ENCODE results near the gene ZNF750. TPM values are rescaled to one million over a fixed set of nuclear protein-coding genes. Genes with fewer than 3 reads are reported as not detected.
"Not testable (repeated sequence)": the region's sequence is repeated elsewhere in the genome, so short reads cannot be mapped to it uniquely, and the experiment has no call there.

ZNF750 gene
- polyA plus RNA-seq, 3 donors from 2014 or later: 0.11 TPM; not detected in 2

DNA sequence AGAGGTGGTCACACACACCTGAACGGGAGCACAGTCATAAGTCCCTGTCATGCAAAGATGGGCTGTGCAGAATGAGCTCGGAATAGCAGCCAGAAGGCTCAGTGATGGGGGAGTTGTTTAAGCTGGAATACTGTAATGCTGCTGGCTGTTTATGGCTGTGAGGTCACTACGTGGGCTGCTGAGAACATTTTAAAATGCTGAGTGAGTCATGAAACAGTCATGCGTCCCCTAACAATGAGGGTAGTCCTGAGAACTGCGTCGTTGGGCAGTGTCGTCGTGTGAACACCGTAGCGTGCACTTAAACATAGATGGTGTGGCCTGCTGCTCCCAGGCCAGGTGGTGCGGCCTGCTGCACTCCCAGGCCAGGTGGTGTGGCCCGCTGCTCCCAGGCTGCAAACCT, 48.3 kb downstream of the ZNF750 start:
- H3K27me3 Mint-ChIP-seq (ENCODE audit: low read depth in 3 of 3): peaks cover 0 to 4% (median 0%) of the 10 kb centered on the region in 3 donors
- H3K27ac Mint-ChIP-seq: no peak overlapping the region
- peaks cover 6 to 10% of the 10 kb centered on the region in 2 donors for H3K4me1 Mint-ChIP-seq

GRCh38 chr17:82790391-82790790, 49.4 kb downstream of the ZNF750 start:
- peaks cover 0 to 4% (median 0%) of the 10 kb centered on the region in 3 donors for H3K27me3 Mint-ChIP-seq (ENCODE audit: low read depth in 3 of 3)
- H3K4me3 Mint-ChIP-seq: no peak overlapping the region
- DNase-seq: no peak
- H3K9me3 Mint-ChIP-seq: no peaks in the 10 kb centered on the region
- no peak overlapping the region for H3K27ac Mint-ChIP-seq
- H3K4me1 Mint-ChIP-seq: peaks cover 6 to 10% of the 10 kb centered on the region in 2 donors
- no peaks in the 10 kb centered on the region for H3K36me3 Mint-ChIP-seq

More for the DNA sequence above, 48.3 kb downstream of the ZNF750 start:
- Mint-ChIP-seq H3K4me3 (no peak overlapping the region), H3K9me3 (no peaks in the 10 kb centered on the region), H3K36me3 (peaks cover 0 to 3% (median 0%) of the 10 kb centered on the region in 3 donors)
- no peak for DNase-seq

- H3K27ac Mint-ChIP-seq: peak overlapping the region in 2 of 6 donors; percentile 12 to 45
- H3K4me1 Mint-ChIP-seq: peaks cover 6 to 10% of the 10 kb centered on the region in 2 donors
- H3K27me3 Mint-ChIP-seq (ENCODE audit: low read depth in 3 of 3): peaks cover 0 to 4% (median 0%) of the 10 kb centered on the region in 3 donors
- H3K36me3 Mint-ChIP-seq: no peaks in the 10 kb centered on the region
- no peak for DNase-seq
- no peaks in the 10 kb centered on the region for H3K9me3 Mint-ChIP-seq
- no peak overlapping the region for H3K4me3 Mint-ChIP-seq
Measured at GRCh38 chr17:82789806-82790205, 50.0 kb downstream of the ZNF750 start.

DNA sequence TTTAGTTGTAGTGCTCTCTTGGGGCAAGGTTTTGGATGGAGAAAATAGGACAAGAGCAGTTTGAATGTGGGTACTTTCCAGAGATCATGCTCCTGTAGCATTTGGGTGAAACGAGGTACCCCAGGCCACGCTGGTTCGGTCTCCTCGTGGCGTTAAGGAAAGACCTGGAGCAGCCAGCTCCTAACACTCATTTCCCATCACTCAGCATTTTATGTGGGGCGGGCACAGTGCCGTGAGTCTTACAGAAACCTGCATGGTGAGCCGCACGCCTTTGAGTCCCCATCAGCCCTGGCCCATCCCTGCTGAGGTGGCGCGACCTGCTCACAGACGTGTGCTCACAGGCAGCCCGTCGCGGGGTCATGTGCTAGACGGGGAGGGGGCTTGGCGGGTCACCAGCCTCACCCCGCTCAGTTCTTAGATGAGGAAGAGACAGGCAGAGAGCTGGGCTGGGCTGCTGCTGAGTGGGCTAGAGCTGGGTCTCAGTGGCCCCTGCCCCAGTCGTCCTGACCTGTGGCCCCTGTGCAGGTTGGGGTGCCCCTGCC, 50.7 kb downstream of the ZNF750 start:
- H3K4me1 Mint-ChIP-seq: peaks cover 6 to 10% of the 10 kb centered on the region in 2 donors
- H3K4me3 Mint-ChIP-seq: no peak overlapping the region
- no peak overlapping the region for H3K27ac Mint-ChIP-seq
- peaks cover 0 to 4% (median 0%) of the 10 kb centered on the region in 3 donors for H3K27me3 Mint-ChIP-seq (ENCODE audit: low read depth in 3 of 3)
- no peak for DNase-seq
- no peaks in the 10 kb centered on the region for H3K9me3 Mint-ChIP-seq
- no peaks in the 10 kb centered on the region for H3K36me3 Mint-ChIP-seq

- no peaks in the 10 kb centered on the region for H3K36me3 Mint-ChIP-seq
- H3K4me3 Mint-ChIP-seq: no peak overlapping the region
- H3K27me3 Mint-ChIP-seq (ENCODE audit: low read depth in 3 of 3): peaks cover 0 to 6% (median 0%) of the 10 kb centered on the region in 3 donors
- H3K4me1 Mint-ChIP-seq: peaks cover 8 to 12% of the 10 kb centered on the region in 2 donors
- peak overlapping the region in 3 of 6 donors; percentile 20 to 38 (median 33) for H3K27ac Mint-ChIP-seq
- DNase-seq: no peak
- H3K9me3 Mint-ChIP-seq: no peaks in the 10 kb centered on the region
Measured at GRCh38 chr17:82788206-82789001, 51.4 kb downstream of the ZNF750 start.

DNA sequence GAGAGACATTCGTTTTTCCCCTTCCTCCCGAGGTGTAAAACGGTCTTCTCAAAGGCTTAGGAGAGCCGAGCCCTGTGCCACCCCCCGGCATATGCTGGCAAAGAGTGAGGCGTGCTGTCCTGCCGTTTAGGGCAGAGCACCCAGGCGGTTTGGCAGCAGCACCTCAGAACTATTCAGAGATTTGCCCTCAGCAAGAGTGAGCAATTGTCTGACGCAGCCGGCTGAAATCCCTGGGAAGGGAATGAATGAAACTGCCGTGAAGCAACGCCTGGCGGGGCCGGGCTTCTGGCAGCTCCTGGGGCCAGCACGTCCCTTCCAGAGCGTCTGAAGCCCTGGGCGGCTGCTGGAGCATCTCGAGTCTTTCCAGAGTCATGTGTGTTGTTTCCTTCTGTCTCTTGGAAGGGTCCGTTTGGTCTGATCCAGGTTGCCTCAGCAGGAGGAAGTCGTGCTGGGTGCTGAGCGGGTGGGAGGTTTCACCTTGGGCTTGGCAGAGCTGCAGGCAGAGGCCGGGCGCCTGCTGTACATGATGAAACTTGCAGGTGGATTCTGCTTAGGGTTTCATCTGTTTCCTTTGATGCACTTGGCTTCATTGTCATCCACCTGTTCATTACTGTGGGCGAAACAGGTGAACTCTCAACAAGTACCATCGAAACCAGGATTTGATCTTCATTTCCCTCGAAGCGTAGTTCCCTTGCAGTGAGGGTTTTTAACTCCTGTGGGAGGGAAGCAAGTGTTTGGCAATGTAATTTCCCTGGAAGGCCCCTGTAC, 52.6 kb downstream of the ZNF750 start:
- Mint-ChIP-seq H3K4me3 (no peak overlapping the region), H3K36me3 (no peaks in the 10 kb centered on the region), H3K27ac (peak overlapping the region in 1 of 6 donors; percentile 60), H3K4me1 (peaks cover 20 to 23% of the 10 kb centered on the region in 2 donors), H3K9me3 (no peaks in the 10 kb centered on the region), H3K27me3 (ENCODE audit: low read depth in 3 of 3) (peaks cover 4 to 12% (median 7%) of the 10 kb centered on the region in 3 donors)
- no peak for DNase-seq

DNA sequence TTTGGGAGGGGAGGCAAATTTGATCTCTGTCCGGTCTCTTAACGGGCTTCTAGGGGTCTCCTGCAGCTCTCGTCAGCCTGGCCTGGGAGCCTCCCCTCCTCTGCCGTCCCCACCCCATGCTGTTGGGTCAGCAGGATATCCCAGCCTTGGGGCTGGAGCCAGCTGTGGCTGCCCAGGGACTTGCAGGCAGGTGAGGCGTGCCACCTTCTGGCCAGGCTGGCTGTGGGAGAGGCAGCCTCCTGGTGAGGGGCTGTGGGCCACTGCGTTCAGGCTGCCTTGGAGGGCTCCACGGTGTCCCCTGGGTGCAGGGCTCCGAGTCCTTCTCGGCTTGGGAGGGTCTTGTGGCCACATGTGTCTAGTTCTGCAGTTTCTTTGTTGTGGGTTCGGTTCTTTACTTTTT, 53.4 kb downstream of the ZNF750 start:
- Mint-ChIP-seq H3K27ac (no peak overlapping the region), H3K4me3 (no peak overlapping the region), H3K4me1 (peaks cover 28 to 32% of the 10 kb centered on the region in 2 donors), H3K27me3 (ENCODE audit: low read depth in 3 of 3) (peaks cover 4 to 11% (median 7%) of the 10 kb centered on the region in 3 donors), H3K9me3 (no peaks in the 10 kb centered on the region), H3K36me3 (no peaks in the 10 kb centered on the region)
- DNase-seq: no peak

DNA sequence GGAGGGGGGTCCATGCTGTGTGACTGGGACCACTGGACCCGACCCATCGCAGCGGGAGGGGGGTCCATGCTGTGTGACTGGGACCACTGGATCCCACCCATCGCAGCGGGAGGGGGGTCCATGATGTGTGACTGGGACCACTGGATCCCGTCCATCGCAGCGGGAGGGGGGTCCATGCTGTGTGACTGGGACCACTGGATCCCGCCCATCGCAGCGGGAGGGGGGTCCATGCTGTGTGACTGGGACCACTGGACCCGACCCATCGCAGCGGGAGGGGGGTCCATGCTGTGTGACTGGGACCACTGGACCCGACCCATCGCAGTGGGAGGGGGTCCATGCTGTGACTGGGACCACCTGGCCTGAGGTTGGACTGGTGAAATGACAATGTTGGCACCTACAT, 54.2 kb downstream of the ZNF750 start:
- H3K27ac Mint-ChIP-seq; H3K36me3 Mint-ChIP-seq; H3K9me3 Mint-ChIP-seq; DNase-seq; H3K4me3 Mint-ChIP-seq; H3K27me3 Mint-ChIP-seq (ENCODE audit: low read depth in 3 of 3): not testable (repeated sequence)
- H3K4me1 Mint-ChIP-seq: peaks cover 29 to 33% of the 10 kb centered on the region in 2 donors

GRCh38 chr17:82783498-82783897, 56.3 kb downstream of the ZNF750 start:
- no peaks in the 10 kb centered on the region for H3K9me3 Mint-ChIP-seq
- peaks cover 23 to 25% of the 10 kb centered on the region in 2 donors for H3K4me1 Mint-ChIP-seq
- DNase-seq: no peak
- peaks cover 4 to 13% (median 7%) of the 10 kb centered on the region in 3 donors for H3K27me3 Mint-ChIP-seq (ENCODE audit: low read depth in 3 of 3)
- peak overlapping the region in 1 of 5 donors; percentile 7 for H3K4me3 Mint-ChIP-seq
- no peaks in the 10 kb centered on the region for H3K36me3 Mint-ChIP-seq
- peak overlapping the region; percentile 83 to 96 (median 92) for H3K27ac Mint-ChIP-seq

DNA sequence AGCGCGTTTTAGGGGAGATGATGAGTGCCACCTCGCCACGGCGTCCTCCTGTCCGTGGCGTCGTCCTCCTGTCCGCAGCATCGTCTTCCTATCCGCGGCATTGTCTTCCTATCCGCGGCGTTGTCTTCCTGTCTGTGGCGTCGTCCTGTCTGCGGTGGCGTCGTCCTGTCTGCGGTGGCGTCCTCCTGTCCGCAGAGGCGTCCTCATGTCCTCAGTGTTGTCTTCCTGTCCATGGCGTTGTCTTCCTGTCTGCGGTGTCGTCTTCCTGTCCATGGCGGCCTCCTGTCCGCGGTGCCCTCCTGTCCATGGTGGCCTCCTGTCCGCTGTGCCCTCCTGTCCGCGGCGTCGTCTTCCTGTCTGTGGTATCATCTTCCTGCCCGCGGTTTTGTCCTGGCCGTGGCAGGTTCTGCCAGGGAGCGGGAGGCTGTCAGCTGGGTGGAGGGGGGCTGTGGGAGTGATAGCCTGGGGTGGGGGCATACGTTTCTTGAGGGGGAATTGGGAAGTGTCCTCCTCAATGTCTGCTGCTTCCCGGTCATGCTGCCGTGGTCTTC, 57.1 kb downstream of the ZNF750 start:
- peak overlapping the region; percentile 83 to 96 (median 92) for H3K27ac Mint-ChIP-seq
- peak overlapping the region; percentile 63 to 78 (median 71) for H3K4me3 Mint-ChIP-seq
- DNase-seq: peak; percentile 63 to 75 (median 72)

DNA sequence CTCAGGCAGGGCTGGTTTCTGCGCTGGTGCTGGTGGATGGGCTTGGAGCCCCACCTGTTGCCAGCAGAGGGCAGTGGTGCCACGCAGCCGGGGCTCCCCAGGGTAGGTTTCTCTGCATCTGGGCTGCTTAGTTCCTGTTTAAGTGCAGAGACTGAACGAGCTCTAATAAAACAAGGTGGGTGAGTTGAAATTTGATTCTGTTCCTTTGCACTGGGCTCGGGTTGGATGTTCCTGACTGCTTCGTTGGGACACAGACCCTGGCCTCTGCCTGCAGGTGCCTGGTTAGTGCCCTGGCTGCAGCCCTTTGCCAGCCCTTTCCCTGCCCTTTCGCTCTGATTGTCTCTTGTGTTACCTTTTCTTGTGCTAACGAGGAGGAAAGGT, 57.9 kb downstream of the ZNF750 start:
- peaks cover 28 to 30% of the 10 kb centered on the region in 2 donors for H3K4me1 Mint-ChIP-seq
- H3K9me3 Mint-ChIP-seq: no peaks in the 10 kb centered on the region
- H3K36me3 Mint-ChIP-seq: no peaks in the 10 kb centered on the region
- H3K27ac Mint-ChIP-seq: peak overlapping the region in 5 of 6 donors; percentile 85 to 96 (median 92)
- DNase-seq: peak; percentile 83 to 87 (median 84)
- peaks cover 4 to 13% (median 7%) of the 10 kb centered on the region in 3 donors for H3K27me3 Mint-ChIP-seq (ENCODE audit: low read depth in 3 of 3)
- H3K4me3 Mint-ChIP-seq: peak overlapping the region; percentile 34 to 78 (median 71)

More for the DNA sequence above, 57.1 kb downstream of the ZNF750 start:
- H3K27me3 Mint-ChIP-seq (ENCODE audit: low read depth in 3 of 3): peaks cover 4 to 13% (median 7%) of the 10 kb centered on the region in 3 donors
- H3K4me1 Mint-ChIP-seq: peaks cover 22 to 23% of the 10 kb centered on the region in 2 donors
- H3K9me3 Mint-ChIP-seq: no peaks in the 10 kb centered on the region
- no peaks in the 10 kb centered on the region for H3K36me3 Mint-ChIP-seq

GRCh38 chr17:82780971-82781893, 58.6 kb downstream of the ZNF750 start:
- Mint-ChIP-seq H3K36me3 (no peaks in the 10 kb centered on the region), H3K4me3 (no peak overlapping the region), H3K4me1 (peaks cover 34 to 37% of the 10 kb centered on the region in 2 donors), H3K27me3 (ENCODE audit: low read depth in 3 of 3) (peaks cover 4 to 13% (median 7%) of the 10 kb centered on the region in 3 donors), H3K9me3 (no peaks in the 10 kb centered on the region), H3K27ac (peak overlapping the region in 5 of 6 donors; percentile 85 to 96 (median 92))
- no peak for DNase-seq
